ENCODE data around the gene CCNY.

CCNY gene

DNA sequence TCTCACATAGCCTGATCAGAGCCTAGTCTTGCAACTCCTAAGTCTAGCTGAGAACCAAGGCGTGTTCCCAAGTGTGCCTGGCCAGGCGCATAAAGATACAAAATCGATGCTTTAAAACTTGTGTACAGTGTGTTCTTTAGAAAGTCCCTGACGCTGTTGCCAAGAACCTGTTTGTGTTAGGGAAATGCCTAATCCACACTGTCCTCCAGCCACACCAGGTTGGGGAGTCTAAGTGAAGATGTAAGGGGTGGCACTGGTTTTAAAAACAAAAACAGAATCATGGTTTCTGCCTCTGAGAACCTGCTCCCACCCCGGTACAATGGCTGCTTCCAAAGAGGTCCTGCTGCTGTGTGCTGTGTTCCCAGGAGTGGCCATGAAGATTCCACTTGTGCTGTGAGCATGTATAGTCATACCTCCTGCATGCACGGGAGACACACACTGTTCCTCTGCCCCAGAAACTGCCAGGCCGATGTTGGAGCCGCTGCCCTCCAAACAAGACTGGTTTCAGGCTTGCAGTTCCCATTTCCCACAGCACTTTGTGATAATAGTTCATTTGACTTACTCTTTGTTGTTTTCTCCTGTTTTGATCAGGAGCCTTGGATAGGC, 88.5 kb downstream of the CCNY start:
- no peaks in the 10 kb centered on the region for H3K9me2 ChIP-seq (replicated peaks; ENCODE audit: control insufficient read depth, low read length)
- H3K4me3 ChIP-seq (ENCODE audit: low read length), result no peak overlapping the region
- no peaks in the 10 kb centered on the region for H3F3A ChIP-seq (ENCODE audit: control insufficient read depth, insufficient read depth)
- no peaks in the 10 kb centered on the region for H3K4me1 ChIP-seq (ENCODE audit: control insufficient read depth, low read length)
- TF ChIP-seq EZH2phosphoT487 (IDR thresholded peaks at IDR 0.05; ENCODE audit: borderline replicate concordance, low read length), result no peak
- TF ChIP-seq, protein P1, sequence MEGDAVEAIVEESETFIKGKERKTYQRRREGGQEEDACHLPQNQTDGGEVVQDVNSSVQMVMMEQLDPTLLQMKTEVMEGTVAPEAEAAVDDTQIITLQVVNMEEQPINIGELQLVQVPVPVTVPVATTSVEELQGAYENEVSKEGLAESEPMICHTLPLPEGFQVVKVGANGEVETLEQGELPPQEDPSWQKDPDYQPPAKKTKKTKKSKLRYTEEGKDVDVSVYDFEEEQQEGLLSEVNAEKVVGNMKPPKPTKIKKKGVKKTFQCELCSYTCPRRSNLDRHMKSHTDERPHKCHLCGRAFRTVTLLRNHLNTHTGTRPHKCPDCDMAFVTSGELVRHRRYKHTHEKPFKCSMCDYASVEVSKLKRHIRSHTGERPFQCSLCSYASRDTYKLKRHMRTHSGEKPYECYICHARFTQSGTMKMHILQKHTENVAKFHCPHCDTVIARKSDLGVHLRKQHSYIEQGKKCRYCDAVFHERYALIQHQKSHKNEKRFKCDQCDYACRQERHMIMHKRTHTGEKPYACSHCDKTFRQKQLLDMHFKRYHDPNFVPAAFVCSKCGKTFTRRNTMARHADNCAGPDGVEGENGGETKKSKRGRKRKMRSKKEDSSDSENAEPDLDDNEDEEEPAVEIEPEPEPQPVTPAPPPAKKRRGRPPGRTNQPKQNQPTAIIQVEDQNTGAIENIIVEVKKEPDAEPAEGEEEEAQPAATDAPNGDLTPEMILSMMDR (IDR thresholded peaks at IDR 0.05; ENCODE audit: low read depth, low read length, poor library complexity, severe bottlenecking), result no peak
- H3K27me3 ChIP-seq (ENCODE audit: control insufficient read depth, low read length), result no peaks in the 10 kb centered on the region
- no peak overlapping the region for H3K27ac ChIP-seq (ENCODE audit: low read depth, low read length)
- no peak overlapping the region for H3K4me2 ChIP-seq (ENCODE audit: low read length)
- H4K20me1 ChIP-seq (ENCODE audit: control insufficient read depth, insufficient read depth, low read depth, low read length), result peaks cover 4% of the 10 kb centered on the region; the same call in 1 of the 2 replicates
- no peaks in the 10 kb centered on the region for H3K9me3 ChIP-seq (ENCODE audit: control insufficient read depth, insufficient read depth, low read length)
- peaks cover 52% of the 10 kb centered on the region for H3K79me2 ChIP-seq (ENCODE audit: control insufficient read depth, low read length)
- H3K36me3 ChIP-seq (ENCODE audit: control insufficient read depth, low read length), result no peaks in the 10 kb centered on the region

DNA sequence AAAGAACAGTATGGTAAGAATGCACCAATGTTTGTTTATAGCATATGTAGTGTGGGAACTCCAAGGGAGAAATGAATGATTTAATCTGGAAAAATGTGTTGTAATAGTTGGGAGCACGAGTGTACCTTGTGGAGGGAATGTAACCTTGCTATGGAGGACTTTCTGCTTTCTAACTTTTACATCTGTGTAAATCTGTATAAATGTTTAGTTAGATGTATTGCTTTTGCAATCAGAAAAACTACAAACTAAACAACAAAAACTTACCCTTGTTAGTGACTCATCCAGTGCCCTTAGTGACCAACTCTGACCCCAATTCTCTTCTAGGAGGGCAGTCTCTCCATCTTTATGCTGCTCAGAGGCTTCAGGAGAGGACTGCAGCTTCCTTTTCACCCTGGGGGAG, 89.3 kb downstream of the CCNY start:
- H4K20me1 ChIP-seq (ENCODE audit: control insufficient read depth, insufficient read depth, low read depth, low read length), result no peaks in the 10 kb centered on the region; the same call in 1 of the 2 replicates
- no peaks in the 10 kb centered on the region for H3K9me3 ChIP-seq (ENCODE audit: control insufficient read depth, insufficient read depth, low read length)
- no peaks in the 10 kb centered on the region for H3K9me2 ChIP-seq (replicated peaks; ENCODE audit: control insufficient read depth, low read length)
- H3K4me2 ChIP-seq (ENCODE audit: low read length), result no peak overlapping the region
- H3K27ac ChIP-seq (ENCODE audit: low read depth, low read length), result no peak overlapping the region
- peaks cover 47% of the 10 kb centered on the region for H3K79me2 ChIP-seq (ENCODE audit: control insufficient read depth, low read length)
- no peaks in the 10 kb centered on the region for H3F3A ChIP-seq (ENCODE audit: control insufficient read depth, insufficient read depth)
- H3K36me3 ChIP-seq (ENCODE audit: control insufficient read depth, low read length), result no peaks in the 10 kb centered on the region
- no peaks in the 10 kb centered on the region for H3K27me3 ChIP-seq (ENCODE audit: control insufficient read depth, low read length)
- no peak overlapping the region for H3K4me3 ChIP-seq (ENCODE audit: low read length)
- TF ChIP-seq, protein P1 (IDR thresholded peaks at IDR 0.05; ENCODE audit: low read depth, low read length, poor library complexity, severe bottlenecking), result no peak
- no peak for TF ChIP-seq EZH2phosphoT487 (IDR thresholded peaks at IDR 0.05; ENCODE audit: borderline replicate concordance, low read length)
- H3K4me1 ChIP-seq (ENCODE audit: control insufficient read depth, low read length), result no peaks in the 10 kb centered on the region

DNA sequence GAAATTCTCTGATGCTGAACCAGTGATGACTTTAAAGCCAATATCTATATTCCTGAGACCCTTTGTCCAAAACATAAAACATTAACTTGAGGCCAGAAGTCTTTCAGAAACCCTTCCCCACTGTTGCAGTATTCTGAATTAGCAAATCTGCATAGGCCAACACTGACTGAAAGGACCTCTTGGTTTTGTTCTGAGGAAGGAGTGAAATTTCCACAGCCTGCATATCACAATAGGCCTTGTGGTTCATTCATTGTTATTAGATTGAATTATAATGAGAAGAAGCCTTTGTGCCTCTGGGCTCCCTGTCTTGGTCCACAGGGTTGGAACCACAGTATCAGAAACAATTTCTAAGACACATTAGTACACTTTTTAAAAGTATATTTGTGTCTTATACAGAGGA, 90.3 kb downstream of the CCNY start:
- Histone ChIP-seq H3K27me3 (ENCODE audit: control insufficient read depth, low read length) (no peaks in the 10 kb centered on the region), H3K79me2 (ENCODE audit: control insufficient read depth, low read length) (peaks cover 45% of the 10 kb centered on the region), H3K4me3 (ENCODE audit: low read length) (no peak overlapping the region), H3K27ac (ENCODE audit: low read depth, low read length) (no peak overlapping the region), H3K4me1 (ENCODE audit: control insufficient read depth, low read length) (no peaks in the 10 kb centered on the region), H3K9me3 (ENCODE audit: control insufficient read depth, insufficient read depth, low read length) (no peaks in the 10 kb centered on the region), H3K9me2 (replicated peaks; ENCODE audit: control insufficient read depth, low read length) (no peaks in the 10 kb centered on the region), H3K4me2 (ENCODE audit: low read length) (no peak overlapping the region), H4K20me1 (ENCODE audit: control insufficient read depth, insufficient read depth, low read depth, low read length) (no peaks in the 10 kb centered on the region; the same call in 1 of the 2 replicates), H3K36me3 (ENCODE audit: control insufficient read depth, low read length) (no peaks in the 10 kb centered on the region), H3F3A (ENCODE audit: control insufficient read depth, insufficient read depth) (no peaks in the 10 kb centered on the region)
- TF ChIP-seq, protein P1 (IDR thresholded peaks at IDR 0.05; ENCODE audit: low read depth, low read length, poor library complexity, severe bottlenecking), result no peak
- TF ChIP-seq EZH2phosphoT487 (IDR thresholded peaks at IDR 0.05; ENCODE audit: borderline replicate concordance, low read length), result no peak

Measured in DOHH2 (cell line).